SW480 (cell line): ENCODE results near the gene KDELR3.

Experiments used
- DNase-seq: peaks from one replicate; pipeline ENCODE4 v3.0.0-alpha.2; 2016; ENCODE audit warnings: low spot score

The KDELR3 gene

GRCh38 chr22:38519453-38520250, 51.8 kb downstream of the KDELR3 start:
- DNase-seq: no peak

- DNase-seq: no peak
These were observed 55.1 kb downstream of the KDELR3 start for GRCh38 chr22:38523029-38523428.

- no peak for DNase-seq
These were observed 55.6 kb downstream of the KDELR3 start for GRCh38 chr22:38523479-38523878.

- no peak for DNase-seq
These were observed 56.5 kb downstream of the KDELR3 start for GRCh38 chr22:38524429-38524828.

GRCh38 chr22:38531251-38531938, 63.5 kb downstream of the KDELR3 start:
- no peak for DNase-seq
